ENCODE measurements around the gene TSNAX. TPM values are rescaled to one million over a fixed set of nuclear protein-coding genes. Genes with fewer than 3 reads are reported as not detected.

TSNAX gene
- total RNA-seq, 4 donors from 2014 or later, result 24.4 to 37.4 (median 33.5) TPM

GRCh38 chr1:231606712-231607111 is 78.2 kb downstream of the TSNAX start:
- H3K4me1 ChIP-seq, result peaks cover 0 to 16% (median 0%) of the 10 kb centered on the region in 3 donors
- no peaks in the 10 kb centered on the region for H3K36me3 ChIP-seq
- no peak overlapping the region for H3K27ac ChIP-seq
- ATAC-seq, result no peak
- peaks cover 0 to 4% (median 0%) of the 10 kb centered on the region in 3 donors for H3K9me3 ChIP-seq
- TF ChIP-seq POLR2A (IDR thresholded peaks at IDR 0.05) (no peak), EP300 (IDR thresholded peaks at IDR 0.05) (no peak), CTCF (IDR thresholded peaks at IDR 0.05) (no peak), POLR2AphosphoS5 (IDR thresholded peaks at IDR 0.05) (no peak)
- H3K4me3 ChIP-seq, result no peak overlapping the region
- H3K27me3 ChIP-seq, result no peaks in the 10 kb centered on the region
- WGBS, 2 donors (ENCODE audit: low coverage in 1 of 2), result 67 to 81% methylated on average over 3 to 4 of the region's 4 CpGs

GRCh38 chr1:231610388-231610787 is 81.9 kb downstream of the TSNAX start:
- peaks cover 0 to 4% (median 0%) of the 10 kb centered on the region in 3 donors for H3K9me3 ChIP-seq
- H3K27ac ChIP-seq, result no peak overlapping the region
- TF ChIP-seq POLR2AphosphoS5 (IDR thresholded peaks at IDR 0.05), result no peak
- TF ChIP-seq POLR2A (IDR thresholded peaks at IDR 0.05), result no peak
- TF ChIP-seq EP300 (IDR thresholded peaks at IDR 0.05), result no peak
- no peak for TF ChIP-seq CTCF (IDR thresholded peaks at IDR 0.05)
- no peaks in the 10 kb centered on the region for H3K36me3 ChIP-seq
- no peak overlapping the region for H3K4me3 ChIP-seq
- H3K4me1 ChIP-seq, result no peaks in the 10 kb centered on the region
- H3K27me3 ChIP-seq, result no peaks in the 10 kb centered on the region
- 70% methylated on average over 2 of the region's 2 CpGs; no CpG with 5 or more reads in 1 of the 2 donors for WGBS, 2 donors (ENCODE audit: low coverage in 1 of 2)
- ATAC-seq, result peak; percentile 19

DNA sequence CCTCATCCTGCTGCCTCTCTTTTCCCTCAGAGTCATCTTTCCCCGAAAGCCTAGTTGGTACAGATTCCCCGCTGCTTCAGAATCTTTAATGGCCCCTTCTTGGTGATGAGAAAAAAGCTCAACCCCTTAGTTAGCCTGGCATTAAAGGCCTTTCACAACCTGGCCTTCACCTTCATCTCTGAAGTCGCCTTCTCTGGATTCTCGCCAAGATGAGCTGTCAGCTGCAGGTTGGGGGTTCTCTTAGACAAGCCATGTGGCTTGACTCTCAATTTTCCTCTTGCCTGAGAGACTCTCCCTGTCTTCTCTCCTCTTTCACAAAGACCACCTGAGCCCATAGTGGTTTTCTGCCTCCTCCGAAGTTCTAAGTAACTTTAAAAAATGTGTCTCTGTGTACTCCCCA is 82.6 kb downstream of the TSNAX start:
- no peaks in the 10 kb centered on the region for H3K27me3 ChIP-seq
- H3K4me1 ChIP-seq, result no peaks in the 10 kb centered on the region
- H3K36me3 ChIP-seq, result no peaks in the 10 kb centered on the region
- H3K9me3 ChIP-seq, result peaks cover 0 to 4% (median 0%) of the 10 kb centered on the region in 3 donors
- WGBS, 2 donors (ENCODE audit: low coverage in 1 of 2), result 87 to 92% methylated on average over 2 to 4 of the region's 5 CpGs
- no peak overlapping the region for H3K27ac ChIP-seq
- TF ChIP-seq POLR2A (IDR thresholded peaks at IDR 0.05) (no peak), EP300 (IDR thresholded peaks at IDR 0.05) (no peak), POLR2AphosphoS5 (IDR thresholded peaks at IDR 0.05) (no peak), CTCF (IDR thresholded peaks at IDR 0.05) (no peak)
- no peak for ATAC-seq
- no peak overlapping the region for H3K4me3 ChIP-seq

DNA sequence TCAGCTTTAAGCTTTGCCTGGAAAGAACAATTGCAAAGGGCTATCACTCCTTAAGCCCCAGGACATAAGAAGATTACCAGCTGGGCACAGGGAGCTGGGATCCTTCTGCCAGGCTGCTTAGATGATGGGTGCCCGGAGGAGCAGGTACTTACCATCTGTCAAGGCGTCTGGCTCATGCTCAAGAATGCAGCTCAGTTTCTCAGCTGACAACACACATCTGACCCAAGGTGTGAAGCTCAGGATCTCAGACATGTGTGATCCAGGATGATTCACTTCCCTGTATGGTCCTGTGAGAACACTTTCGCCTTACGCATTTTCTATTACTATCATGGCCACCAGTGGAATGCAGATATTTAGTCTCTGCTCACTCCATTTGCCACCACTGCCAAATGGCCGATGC is 83.4 kb downstream of the TSNAX start:
- Histone ChIP-seq H3K27ac (no peak overlapping the region), H3K4me1 (no peaks in the 10 kb centered on the region), H3K36me3 (no peaks in the 10 kb centered on the region), H3K4me3 (no peak overlapping the region), H3K27me3 (no peaks in the 10 kb centered on the region), H3K9me3 (peaks cover 0 to 4% (median 0%) of the 10 kb centered on the region in 3 donors)
- no peak for TF ChIP-seq POLR2AphosphoS5 (IDR thresholded peaks at IDR 0.05)
- no peak for ATAC-seq
- 57 to 72% methylated on average over 2 to 4 of the region's 5 CpGs for WGBS, 2 donors (ENCODE audit: low coverage in 1 of 2)

- WGBS, 2 donors (ENCODE audit: low coverage in 1 of 2), result 82 to 86% methylated on average over 4 to 10 of the region's 10 CpGs
- H3K9me3 ChIP-seq, result peaks cover 0 to 4% (median 0%) of the 10 kb centered on the region in 3 donors
- H3K4me1 ChIP-seq, result no peaks in the 10 kb centered on the region
- no peak for TF ChIP-seq EP300 (IDR thresholded peaks at IDR 0.05)
- no peak for ATAC-seq
- H3K36me3 ChIP-seq, result no peaks in the 10 kb centered on the region
- H3K27me3 ChIP-seq, result no peaks in the 10 kb centered on the region
- H3K27ac ChIP-seq, result no peak overlapping the region
- no peak overlapping the region for H3K4me3 ChIP-seq
Measured at GRCh38 chr1:231612393-231613089, 84.1 kb downstream of the TSNAX start.
